ENCODE measurements around the gene HHIPL1.

HHIPL1 gene

DNA sequence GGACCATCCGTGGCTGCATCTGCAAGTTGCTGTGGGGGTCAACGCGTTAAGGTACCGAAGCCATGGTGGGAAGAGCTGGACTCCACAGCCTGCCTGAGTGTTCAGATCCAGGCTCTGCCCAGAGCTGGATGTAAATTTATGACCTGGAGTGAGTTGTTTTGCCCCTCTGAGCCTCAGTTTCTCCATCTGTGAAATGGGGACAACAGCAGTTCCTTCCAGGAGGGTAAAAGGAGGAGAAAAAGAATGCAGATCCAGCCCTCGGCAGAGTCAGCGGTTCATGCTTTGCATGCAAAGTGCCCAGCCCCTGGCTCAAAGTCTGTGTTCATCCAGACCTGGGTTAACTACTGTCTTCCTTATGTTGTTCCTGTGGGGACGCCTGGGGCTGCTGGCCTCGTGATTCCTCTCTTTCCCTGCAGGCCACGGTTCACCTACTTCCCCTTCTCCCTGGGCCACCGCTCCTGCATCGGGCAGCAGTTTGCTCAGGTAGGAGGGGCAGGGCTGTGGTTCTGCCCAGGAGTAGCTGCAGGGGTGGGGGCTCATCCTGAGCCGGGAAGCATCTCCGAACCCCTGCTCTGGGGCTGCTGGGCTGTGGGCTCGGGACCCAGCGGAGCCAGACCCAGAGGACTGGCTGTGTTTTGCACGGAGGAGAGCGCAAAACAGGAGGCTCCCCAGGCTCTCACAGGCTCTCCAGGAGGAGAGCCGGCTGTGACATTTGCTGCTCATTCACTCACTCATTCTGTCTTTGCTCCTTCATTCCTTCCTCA is 81.0 kb downstream of the HHIPL1 start:
- DNase-seq (ENCODE audit: low spot score in 2 of 2) (no peak), ATAC-seq (no peak)
- Mint-ChIP-seq H3K27ac (no peak overlapping the region), H3K4me1 (no peaks in the 10 kb centered on the region), H3K4me3 (no peak overlapping the region), H3K36me3 (no peaks in the 10 kb centered on the region), H3K9me3 (no peaks in the 10 kb centered on the region)

GRCh38 chr14:99726538-99727095 is 81.7 kb downstream of the HHIPL1 start:
- no peak overlapping the region for H3K4me3 Mint-ChIP-seq
- H3K36me3 Mint-ChIP-seq = no peaks in the 10 kb centered on the region
- no peaks in the 10 kb centered on the region for H3K4me1 Mint-ChIP-seq
- ATAC-seq = no peak
- H3K9me3 Mint-ChIP-seq = no peaks in the 10 kb centered on the region
- DNase-seq (ENCODE audit: low spot score in 2 of 2) = no peak
- no peak overlapping the region for H3K27ac Mint-ChIP-seq

DNA sequence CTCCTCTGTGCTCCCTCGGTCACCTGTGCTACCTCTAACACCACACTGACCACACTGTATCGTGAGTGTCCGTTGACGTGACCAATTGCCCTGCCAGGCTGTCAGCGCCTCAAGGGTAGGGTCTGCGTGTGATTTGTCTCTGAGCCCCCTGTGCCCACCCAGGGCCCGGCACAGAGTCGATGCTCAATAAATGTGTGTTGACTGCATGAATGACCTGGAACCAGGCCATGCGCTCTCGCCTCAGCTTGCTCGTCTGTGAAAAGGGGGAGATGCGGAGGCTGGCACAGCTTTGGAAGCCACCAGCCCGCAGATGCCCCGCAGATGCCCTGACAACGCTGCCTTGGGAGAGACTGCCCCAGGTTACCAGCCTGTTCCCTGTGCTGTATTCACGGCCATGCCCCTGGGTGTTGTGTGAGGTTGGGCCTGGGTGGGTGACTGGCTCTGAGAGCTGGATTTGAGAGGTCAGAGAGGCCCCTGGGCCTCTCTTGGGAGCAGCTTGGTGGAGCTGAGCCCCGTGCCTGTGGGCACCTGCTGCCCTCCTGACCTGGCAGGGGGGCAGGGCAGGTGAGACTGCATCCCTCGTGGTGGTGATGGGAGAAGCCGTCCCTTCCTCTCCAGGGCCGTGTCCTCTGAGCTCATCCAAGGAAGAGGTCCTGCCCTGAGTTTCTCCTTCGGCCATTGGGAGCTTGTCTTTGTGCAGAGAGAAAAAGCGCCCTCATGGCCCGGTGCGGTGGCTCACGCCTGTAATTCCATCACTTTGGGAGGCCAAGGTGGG is 82.4 kb downstream of the HHIPL1 start:
- H3K36me3 Mint-ChIP-seq = no peaks in the 10 kb centered on the region
- no peaks in the 10 kb centered on the region for H3K9me3 Mint-ChIP-seq
- DNase-seq (ENCODE audit: low spot score in 2 of 2) (no peak), ATAC-seq (no peak)
- H3K27ac Mint-ChIP-seq = no peak overlapping the region
- no peaks in the 10 kb centered on the region for H3K4me1 Mint-ChIP-seq
- H3K4me3 Mint-ChIP-seq = no peak overlapping the region

- Mint-ChIP-seq H3K4me1 (peaks cover under 1% of the 10 kb centered on the region), H3K9me3 (no peaks in the 10 kb centered on the region), H3K4me3 (no peak overlapping the region), H3K36me3 (no peaks in the 10 kb centered on the region), H3K27ac (no peak overlapping the region)
- no peak for ATAC-seq
- no peak for DNase-seq (ENCODE audit: low spot score in 2 of 2)
Observed at GRCh38 chr14:99728231-99728920, 83.4 kb downstream of the HHIPL1 start.

GRCh38 chr14:99728981-99729451 is 84.1 kb downstream of the HHIPL1 start:
- Mint-ChIP-seq H3K36me3 (no peaks in the 10 kb centered on the region), H3K4me1 (peaks cover 5% of the 10 kb centered on the region), H3K27ac (no peak overlapping the region), H3K4me3 (no peak overlapping the region), H3K9me3 (no peaks in the 10 kb centered on the region)
- DNase-seq (ENCODE audit: low spot score in 2 of 2) (no peak), ATAC-seq (no peak)

Data from stimulated activated effector memory CD8-positive, alpha-beta T cell treated with anti-CD3 and anti-CD28 coated beads, Interleukin-12 subunit alpha, Interleukin-12 subunit beta, amount 100 ng/mL, for 72 hours (primary cell).